Endothelial cell of umbilical vein (primary cell): ENCODE results near the gene TMEM98. TPM values are rescaled to one million over a fixed set of nuclear protein-coding genes. Genes with fewer than 3 reads are reported as not detected.

Experiments
- BruUV-seq: library from RNA; stranded (reverse); fragments of 400-500 nt; replicated peaks from 2 replicates; lab custom pipeline; 2021; lab: Mats Ljungman, UMichigan
- CTCF ChIA-PET: fragments of 300-600, 350-600 bp; sonication (Branson Sonifier 250); formaldehyde crosslinking; loops from one replicate; lab custom pipeline; 2021; ENCODE audit warnings: antibody characterized with exemption, inconsistent platforms; lab: Charles Lee
- POLR2A ChIA-PET: fragments of 300-600, 350-600 bp; sonication (Branson Sonifier 250); formaldehyde crosslinking; loops from one replicate; lab custom pipeline; 2021; ENCODE audit warnings: antibody characterized with exemption, inconsistent platforms; lab: Charles Lee
- DNase-seq: peaks from one replicate; pipeline ENCODE4 v3.0.0-alpha.2; 2011; ENCODE audit warnings: low read depth, low spot score
- FAIRE-seq: peaks from 2 replicates; lab custom pipeline; 2011; peaks lifted over from hg19 to GRCh38; lab: Jason Lieb, UNC
- H2AFZ ChIP-seq: 2 replicates; pipeline ENCODE4 v1.6.0; 2012; ENCODE audit warnings: low read depth, low read length, control low read depth, inconsistent platforms
- H3K27ac ChIP-seq: 2 replicates; pipeline ENCODE4 v1.5.1; 2011; ENCODE audit warnings: low read depth, mild to moderate bottlenecking, control low read depth, low read length, moderate library complexity; ENCODE audit not compliant: insufficient read depth
- H3K27me3 ChIP-seq, 2 experiments: 2 replicates each; pipeline versions ENCODE4 v1.6.0 to v1.6.1; 2011; ENCODE audit warnings: low read length in 2 of 2, mixed read lengths in 1 of 2; ENCODE audit not compliant: control insufficient read depth in 2 of 2, insufficient read depth in 2 of 2
- H3K36me3 ChIP-seq, 2 experiments: 2 replicates in 1 of 2; 3 replicates in 1 of 2; pipeline ENCODE4 v1.5.1; 2011; ENCODE audit warnings: low read length in 2 of 2, mild to moderate bottlenecking in 1 of 2, moderate library complexity in 1 of 2; ENCODE audit not compliant: control insufficient read depth in 2 of 2, insufficient read depth in 2 of 2; ENCODE audit errors: extremely low read depth in 1 of 2
- H3K4me1 ChIP-seq: 3 replicates; pipeline ENCODE4 v1.5.1; 2011; ENCODE audit warnings: mild to moderate bottlenecking, low read length; ENCODE audit not compliant: control insufficient read depth, insufficient read depth; ENCODE audit errors: extremely low read depth
- H3K4me2 ChIP-seq: 2 replicates; pipeline ENCODE4 v1.6.1; 2011; ENCODE audit warnings: low read length, control low read depth, mixed read lengths; ENCODE audit not compliant: insufficient read depth
- H3K4me3 ChIP-seq, 3 experiments: fragments of 200-600 bp in 1 of 3; sonication (generic), shearing (Covaris generic) in 1 of 3; replicated peaks in 1 of 3; 2 replicates each; pipeline ENCODE4 v1.5.1; 2011 to 2016; ENCODE audit warnings: control low read depth in 3 of 3, low read length in 3 of 3, mild to moderate bottlenecking in 2 of 3, inconsistent platforms in 1 of 3, low read depth in 1 of 3, moderate library complexity in 1 of 3; ENCODE audit not compliant: insufficient read depth in 1 of 3
- H3K79me2 ChIP-seq: 2 replicates; pipeline ENCODE4 v1.6.0; 2012; ENCODE audit warnings: low read length, inconsistent platforms; ENCODE audit not compliant: control insufficient read depth, insufficient read depth
- H3K9ac ChIP-seq: replicated peaks from 2 replicates; pipeline ENCODE3; 2011; ENCODE audit warnings: low read length, control low read depth; ENCODE audit not compliant: insufficient read depth; ENCODE audit errors: extremely low read depth
- H3K9me1 ChIP-seq: replicated peaks from 3 replicates; pipeline ENCODE4 v1.6.0; 2011; ENCODE audit warnings: mild to moderate bottlenecking, low read length; ENCODE audit not compliant: control insufficient read depth, insufficient read depth; ENCODE audit errors: extremely low read depth
- H3K9me3 ChIP-seq: replicated peaks from 2 replicates; pipeline ENCODE4 v1.5.1; 2012; ENCODE audit warnings: low read length, inconsistent platforms; ENCODE audit not compliant: control insufficient read depth, insufficient read depth
- H4K20me1 ChIP-seq: replicated peaks from 2 replicates; pipeline ENCODE3; 2011; ENCODE audit warnings: mild to moderate bottlenecking, low read length; ENCODE audit not compliant: control insufficient read depth, insufficient read depth; ENCODE audit errors: extremely low read depth
- CTCF ChIP-seq, 2 donors: IDR thresholded peaks; 1 replicate in 1 of 2; 2 replicates in 1 of 2; pipeline ENCODE4 v1.5.1; 2011; ENCODE audit warnings: low read length in 2 of 2, mild to moderate bottlenecking in 2 of 2, moderate library complexity in 2 of 2, control low read depth in 1 of 2, inconsistent platforms in 1 of 2, low read depth in 1 of 2; ENCODE audit not compliant: insufficient read depth in 1 of 2; ENCODE audit errors: extremely low read depth in 1 of 2
- EZH2 ChIP-seq: IDR thresholded peaks from 2 replicates; pipeline ENCODE4 v1.6.1; 2012; ENCODE audit warnings: borderline replicate concordance, low read depth, mild to moderate bottlenecking, moderate library complexity, low read length, inconsistent platforms; ENCODE audit not compliant: severe bottlenecking
- FOS ChIP-seq: IDR thresholded peaks from 2 replicates; pipeline ENCODE4 v1.6.1; 2011; ENCODE audit warnings: mild to moderate bottlenecking, low read length, moderate library complexity, borderline replicate concordance; ENCODE audit not compliant: insufficient read depth
- GATA2 ChIP-seq: IDR thresholded peaks from 2 replicates; pipeline ENCODE4 v1.7.0; 2011; ENCODE audit warnings: low read depth, mild to moderate bottlenecking, moderate library complexity, mixed read lengths, low read length; ENCODE audit not compliant: insufficient read length, insufficient read depth
- JUN ChIP-seq: IDR thresholded peaks from 2 replicates; pipeline ENCODE4 v1.6.1; 2011; ENCODE audit warnings: borderline replicate concordance, low read depth; ENCODE audit not compliant: insufficient read length, insufficient read depth
- MAX ChIP-seq: IDR thresholded peaks from 2 replicates; pipeline ENCODE4 v1.6.1; 2011; ENCODE audit not compliant: insufficient read depth, insufficient read length
- MYC ChIP-seq: IDR thresholded peaks from one replicate; pipeline ENCODE4 v1.6.1; 2011; ENCODE audit warnings: mild to moderate bottlenecking, low read depth, low read length
- POLR2A ChIP-seq: IDR thresholded peaks from 2 replicates; pipeline ENCODE4 v1.6.1; 2012; ENCODE audit warnings: low read depth, mild to moderate bottlenecking, control low read depth, low read length
- POLR2AphosphoS5 ChIP-seq: IDR thresholded peaks from 2 replicates; pipeline ENCODE4 v1.6.1; 2012; ENCODE audit warnings: low read depth, mild to moderate bottlenecking, control low read depth, low read length, moderate library complexity; ENCODE audit not compliant: insufficient read depth
- dilution Hi-C: fragments of 300-500 bp; cut with MboI; formaldehyde crosslinking; loops from one replicate; pipeline ENCODE4 v1.15.0; 2019; ENCODE audit warnings: low sequenced_read_pairs; ENCODE audit not compliant: extremely low pct_ligation_motif_present
- intact Hi-C: fragments of 100-400 bp; cut with micrococcal nuclease; formaldehyde crosslinking; loops from one replicate; pipeline ENCODE4 v1.10.0; 2022
- polyA plus RNA-seq, 4 experiments: library from polyadenylated mRNA; depleted of rRNA in 3 of 4; stranded (reverse) in 3 of 4; unstranded in 1 of 4; fragments of >200 nt; gene quantifications; 2 replicates each; pipeline versions ENCODE4 v1.2.1 to v1.2.3, GENCODE V29; 2011 to 2012; ENCODE audit warnings: missing spikeins in 1 of 4
- total RNA-seq: library from RNA; stranded (reverse); gene quantifications from 2 replicates; pipeline ENCODE4 v1.2.3, GENCODE V29; 2021

Gene TMEM98
- total and polyA plus RNA-seq, 2 donors (not counting 3 experiments of a cell fraction or from before 2014, with no cell fraction given): 83.6 to 456 TPM

GRCh38 chr17:32946375-32947135 is 18.6 kb downstream of the TMEM98 start:
- no peaks in the 10 kb centered on the region for H3K36me3 ChIP-seq
- H3K27me3 ChIP-seq: peaks cover 0 to 2% of the 10 kb centered on the region in 2 experiments
- POLR2A ChIA-PET: no interaction called here
- dilution Hi-C loops: no loop called here
- intact Hi-C loops: no loop called here
- H2AFZ ChIP-seq: no peak overlapping the region
- no peaks in the 10 kb centered on the region for H3K4me1 ChIP-seq
- no peaks in the 10 kb centered on the region for H3K9me1 ChIP-seq
- H4K20me1 ChIP-seq: no peaks in the 10 kb centered on the region
- BruUV-seq: no TSS peak
- H3K4me3 ChIP-seq: no peak overlapping the region
- CTCF ChIA-PET: interaction anchor here (1.4 to 1.8 kb wide), 2 partner anchors 10 to 51 kb away, joined by 5 to 6 read pairs; no protein-coding TSS in a partner anchor
- H3K79me2 ChIP-seq: no peaks in the 10 kb centered on the region
- FAIRE-seq (no peak), DNase-seq (no peak)
- no peaks in the 10 kb centered on the region for H3K9me3 ChIP-seq
- no peak for TF ChIP-seq FOS
- TF ChIP-seq MYC: no peak
- no peak for TF ChIP-seq GATA2
- no peak for TF ChIP-seq POLR2A
- TF ChIP-seq EZH2: no peak
- no peak for TF ChIP-seq MAX
- TF ChIP-seq CTCF (IDR thresholded peaks at IDR 0.05; ENCODE audit: extremely low read depth in 1 of 2, insufficient read depth in 1 of 2, low read depth in 1 of 2, low read length in 2 of 2): no peak
- TF ChIP-seq POLR2AphosphoS5: no peak
- no peak for TF ChIP-seq JUN
- H3K4me2 ChIP-seq: no peak overlapping the region
- H3K27ac ChIP-seq: no peak overlapping the region
- no peak overlapping the region for H3K9ac ChIP-seq
